NCI-H2227 (cell line): ENCODE data around the gene RIT2.

ENCODE experiments used
- DNase-seq: peaks from one replicate; lab custom pipeline; 2025; ENCODE audit not compliant: unreplicated experiment; lab: John Stamatoyannopoulos, UW

RIT2 gene

DNA sequence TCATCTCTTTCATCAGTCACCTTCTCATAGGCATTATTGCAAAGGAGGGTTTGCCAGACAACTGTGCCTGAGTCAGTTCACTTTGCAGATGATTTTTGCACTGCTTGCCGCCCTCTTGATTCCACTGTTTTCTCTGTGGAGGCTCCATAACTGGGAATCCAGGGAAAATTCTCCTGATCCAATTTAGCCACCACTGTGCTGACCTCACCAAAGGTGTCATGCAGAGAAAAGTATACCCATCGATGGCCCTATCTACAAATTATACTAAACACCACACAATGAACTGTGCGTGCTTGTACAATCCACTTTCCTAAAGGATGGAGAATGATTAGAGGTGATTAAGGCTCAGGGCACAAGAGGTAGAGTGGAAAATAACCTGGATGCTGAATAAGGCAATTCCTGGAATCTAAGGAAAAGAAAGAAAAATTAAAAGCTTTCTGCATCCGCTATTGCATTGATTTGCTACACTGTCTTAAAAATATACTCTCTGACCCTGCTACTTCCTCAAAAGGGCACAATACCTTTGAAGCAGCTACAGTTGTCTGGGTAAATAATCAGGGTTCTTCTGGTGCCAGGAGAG is 409.4 kb downstream of the RIT2 start:
- peak; percentile 94 for DNase-seq
